HG02678 (cell line): ENCODE data around the gene URAD.
"Not testable (repeated sequence)": the region's sequence is repeated elsewhere in the genome, so short reads cannot be mapped to it uniquely, and the experiment has no call there.

Experiments used
- ATAC-seq: cut with Tn5 transposase; IDR thresholded peaks from one replicate; pipeline ENCODE4 v1.9.1; 2021; ENCODE audit warnings: mild to moderate bottlenecking, moderate library complexity; ENCODE audit not compliant: unreplicated experiment

Gene URAD

GRCh38 chr13:27971236-27971645 lies 17.3 kb downstream of the URAD start:
- ATAC-seq = no peak

- ATAC-seq = no peak
These were observed 17.9 kb downstream of the URAD start for GRCh38 chr13:27970382-27971235.

GRCh38 chr13:27969866-27970229 lies 18.6 kb downstream of the URAD start:
- ATAC-seq = no peak

GRCh38 chr13:27969082-27969865 lies 19.2 kb downstream of the URAD start, which contains the start of gene CDX2:
Gene CDX2 (minus strand): TSS chr13:27969315. CDS start chr13:27969006, 309 bp downstream.
- no peak for ATAC-seq

- ATAC-seq = no peak
These were observed 20.0 kb downstream of the URAD start for GRCh38 chr13:27968316-27969081.

DNA sequence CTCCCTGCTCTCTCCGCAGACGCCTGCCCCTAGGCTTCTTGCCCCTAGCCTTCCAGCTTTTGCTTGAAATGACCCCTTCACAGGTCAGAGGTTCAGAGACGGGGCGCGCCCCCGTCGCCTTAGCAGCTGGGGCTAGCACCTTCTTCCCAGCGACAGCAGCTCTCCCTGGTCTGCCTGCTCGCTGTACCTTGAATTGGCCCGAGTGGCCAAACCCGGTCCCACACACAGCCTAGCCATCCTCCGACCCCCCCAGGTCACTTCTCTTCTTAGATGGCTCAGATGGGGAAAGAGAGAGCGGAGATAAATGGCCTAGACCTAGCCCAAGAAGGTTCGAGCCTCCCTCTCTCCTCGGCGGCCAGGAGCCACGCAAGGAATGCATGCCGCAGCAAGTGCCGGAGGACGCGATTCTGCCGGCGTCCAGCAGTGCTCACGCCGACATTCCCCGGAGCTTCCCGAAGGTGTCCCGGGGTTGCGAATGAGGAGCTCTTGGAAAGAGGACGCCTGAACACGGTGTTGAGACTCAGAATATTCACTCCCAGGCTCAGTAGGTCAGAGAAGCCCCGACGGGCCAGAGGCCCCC lies 20.7 kb downstream of the URAD start:
- ATAC-seq = no peak

DNA sequence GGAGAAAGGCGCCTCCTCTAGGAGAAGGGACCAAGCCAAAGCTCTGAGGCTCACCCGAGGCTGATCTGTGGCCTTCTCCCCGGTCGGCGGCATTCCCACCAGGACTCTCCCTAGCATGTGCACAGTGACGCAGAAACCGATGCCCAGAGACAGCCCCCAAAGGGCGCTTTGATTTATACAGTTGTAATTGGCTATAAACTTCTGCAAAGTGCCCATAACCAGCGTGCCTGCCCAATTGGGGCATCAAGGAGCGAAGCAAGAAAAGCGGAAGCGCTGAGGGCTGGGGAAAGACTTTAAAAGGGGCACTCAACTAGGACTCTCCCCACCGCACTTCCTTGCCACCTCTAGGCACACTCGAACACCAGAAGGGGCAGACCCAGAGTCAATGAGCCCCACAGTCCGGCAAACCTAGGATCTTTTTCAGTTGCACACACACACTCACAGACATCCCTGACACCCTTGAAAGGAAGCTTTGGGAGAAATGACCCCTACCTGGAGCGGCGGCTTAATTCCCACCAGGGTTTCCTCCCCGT lies 21.2 kb downstream of the URAD start:
- ATAC-seq = no peak

DNA sequence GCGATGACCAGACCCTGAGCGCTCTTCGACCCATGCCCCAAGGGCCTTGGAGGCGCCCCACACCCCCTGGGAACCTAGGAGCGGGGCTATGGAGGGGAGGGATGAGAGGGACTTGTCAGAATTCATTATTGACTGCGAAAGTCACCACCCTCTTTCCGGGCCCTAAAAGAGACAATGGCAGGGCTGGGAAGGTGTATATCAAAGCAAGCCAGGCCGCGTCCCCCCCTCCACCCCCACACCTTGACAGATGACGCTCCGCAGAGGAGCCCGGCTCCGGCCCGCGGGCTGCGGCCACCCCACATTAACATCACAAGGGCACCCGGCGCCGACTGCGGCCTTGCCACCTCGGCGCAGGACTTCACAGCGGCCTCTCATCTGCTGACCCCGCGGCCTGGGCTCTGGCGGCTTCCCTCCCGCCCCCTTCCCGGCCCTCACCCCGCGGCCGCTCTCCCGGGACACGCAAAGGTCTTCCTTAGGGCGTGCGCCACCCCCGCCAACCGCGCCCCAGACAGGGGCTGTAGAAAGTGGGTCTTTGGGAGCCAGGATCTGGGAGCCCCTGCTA lies 21.8 kb downstream of the URAD start:
- no peak for ATAC-seq

GRCh38 chr13:27965740-27966640 lies 22.5 kb downstream of the URAD start:
- ATAC-seq = no peak

DNA sequence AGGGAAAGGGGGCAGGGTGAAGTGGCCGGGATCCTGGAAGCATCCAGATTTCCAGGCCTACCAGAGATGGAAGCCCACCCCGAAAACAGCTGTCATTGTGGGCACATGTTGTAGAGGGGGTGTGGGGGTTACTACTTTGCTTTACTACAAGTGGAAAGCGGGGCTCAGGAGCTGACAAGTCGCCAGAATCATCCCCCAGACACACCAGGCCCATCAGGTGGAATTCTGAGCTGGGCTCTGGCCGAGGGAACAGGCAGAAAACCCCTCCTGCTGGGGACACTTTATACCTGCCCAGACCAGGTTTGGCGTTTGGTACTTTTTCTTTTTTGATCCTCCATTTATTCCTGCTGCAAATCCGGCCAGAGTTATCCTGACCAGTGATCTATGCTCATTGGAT lies 23.2 kb downstream of the URAD start:
- no peak for ATAC-seq

DNA sequence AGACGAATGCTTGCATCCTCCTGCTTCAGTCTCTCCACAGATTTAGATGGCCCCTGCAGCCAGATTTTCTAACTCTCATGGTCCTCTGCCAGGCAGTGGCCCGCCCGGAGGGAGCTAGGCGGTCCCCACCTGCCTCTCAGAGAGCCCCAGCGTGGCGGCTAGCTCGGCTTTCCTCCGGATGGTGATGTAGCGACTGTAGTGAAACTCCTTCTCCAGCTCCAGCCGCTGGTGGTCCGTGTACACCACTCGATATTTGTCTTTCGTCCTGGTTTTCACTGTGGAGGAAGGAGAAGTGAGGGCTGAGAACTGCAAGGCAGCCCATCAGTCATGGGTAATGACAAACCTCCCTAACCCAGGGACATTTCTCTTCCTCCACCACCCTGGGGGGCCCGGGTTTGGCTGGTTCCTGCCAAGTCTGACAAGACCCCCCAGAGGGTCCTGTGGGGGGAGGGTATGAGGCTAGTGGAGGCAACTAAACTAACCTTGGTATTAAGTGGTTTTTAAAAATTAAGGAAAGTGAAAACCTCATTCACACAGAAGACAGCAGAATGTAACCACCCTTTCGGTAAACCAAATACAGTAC lies 23.7 kb downstream of the URAD start:
- no peak for ATAC-seq

GRCh38 chr13:27964206-27964605 lies 24.3 kb downstream of the URAD start:
- not testable (repeated sequence) for ATAC-seq

- no peak for ATAC-seq
These were observed 25.0 kb downstream of the URAD start for GRCh38 chr13:27963491-27963890.

DNA sequence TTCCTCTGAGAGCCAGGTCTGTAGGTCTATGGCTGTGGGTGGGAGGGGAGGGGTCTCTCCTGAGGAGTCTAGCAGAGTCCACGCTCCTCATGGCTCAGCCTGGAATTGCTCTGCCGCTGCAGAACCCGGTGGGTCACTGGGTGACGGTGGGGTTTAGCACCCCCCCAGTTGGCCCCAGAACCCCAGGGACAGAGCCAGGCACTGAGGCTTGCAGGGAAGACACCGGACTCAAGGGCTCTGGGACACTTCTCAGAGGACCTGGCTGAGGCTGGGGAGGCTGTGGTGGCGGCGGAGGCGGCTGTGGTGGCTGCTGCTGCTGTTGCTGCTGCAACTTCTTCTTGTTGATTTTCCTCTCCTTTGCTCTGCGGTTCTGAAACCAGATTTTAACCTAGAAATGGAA lies 25.5 kb downstream of the URAD start:
- no peak for ATAC-seq

DNA sequence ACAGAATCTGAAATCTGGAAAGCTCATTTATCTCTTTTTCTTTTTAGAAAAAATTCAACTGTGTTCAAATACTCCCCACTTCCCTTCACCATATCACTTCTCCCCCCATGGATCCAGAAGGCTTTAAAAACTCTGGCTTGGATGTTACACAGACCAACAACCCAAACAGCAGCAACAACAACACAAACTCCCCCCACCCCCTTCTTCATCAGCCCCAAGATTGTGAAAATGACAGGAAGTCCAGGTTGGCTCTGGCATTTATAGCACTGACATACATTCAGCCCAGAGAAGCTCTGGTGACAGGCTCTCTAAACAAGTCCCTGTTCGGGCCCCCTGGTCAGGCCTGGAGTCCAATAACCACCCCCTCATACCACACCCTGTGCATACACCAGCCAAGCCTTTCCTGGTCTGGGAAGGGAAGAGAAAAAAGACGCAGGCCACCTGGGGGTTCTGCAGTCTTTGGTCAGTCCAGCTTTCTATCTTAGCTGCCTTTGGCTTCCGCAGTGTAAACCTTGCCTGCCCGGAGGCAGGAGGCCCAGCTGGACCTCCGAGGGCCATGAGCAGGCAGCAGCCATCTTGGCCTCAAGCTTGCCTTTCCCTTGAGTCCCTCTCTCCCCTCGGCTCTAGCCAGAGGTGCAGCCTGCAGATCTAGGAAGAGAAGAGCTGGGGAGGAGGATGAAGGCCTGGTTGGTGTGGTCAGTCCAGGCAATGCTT lies 26.2 kb downstream of the URAD start:
- ATAC-seq = no peak

DNA sequence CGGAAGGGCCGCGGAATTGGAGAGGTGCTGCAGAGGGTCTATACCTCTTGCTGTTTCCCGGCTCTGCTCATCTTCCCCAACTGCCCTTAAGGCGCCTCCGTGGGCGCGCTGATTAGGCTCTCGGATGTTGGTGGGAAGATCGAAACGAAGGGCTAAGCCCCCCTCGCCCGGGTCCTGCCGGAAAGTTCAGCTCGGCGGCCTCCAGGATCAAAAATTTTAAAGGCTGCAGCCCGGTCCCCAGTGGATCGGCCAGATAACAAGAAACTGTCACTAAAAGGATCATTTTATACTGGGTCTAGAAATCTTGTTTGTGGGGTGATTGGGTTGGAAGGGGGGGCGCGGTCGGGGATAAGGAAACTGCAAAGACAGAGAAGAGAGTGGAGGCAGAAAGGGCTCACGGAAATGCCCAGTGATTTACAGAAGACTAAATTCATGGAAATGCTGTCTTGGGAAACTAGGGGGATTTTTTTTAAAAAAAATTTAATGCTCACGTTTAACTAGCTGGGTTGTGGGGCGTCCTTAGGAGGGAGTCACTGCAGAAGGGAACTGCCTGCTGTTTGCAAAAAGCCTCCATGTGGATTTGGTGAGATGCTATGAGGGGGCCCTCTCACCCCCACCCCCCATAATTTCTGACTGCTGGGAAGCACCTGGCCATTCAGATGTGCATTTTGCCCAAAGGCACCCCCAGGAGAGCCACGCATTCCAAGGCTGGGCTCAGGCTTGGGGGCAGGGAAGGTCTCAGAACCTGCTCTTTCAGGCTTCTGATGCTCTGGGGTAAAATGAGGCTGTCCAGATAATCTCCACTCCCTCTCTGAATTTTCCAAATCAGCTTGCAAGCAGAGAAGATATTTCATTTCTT lies 27.0 kb downstream of the URAD start:
- ATAC-seq = no peak
